GM18508 (cell line): ENCODE results near the gene LRRC51.

Experiments
- ATAC-seq: cut with Tn5 transposase; IDR thresholded peaks from one replicate; pipeline ENCODE4 v1.9.1; 2021; ENCODE audit warnings: moderate number of reproducible peaks; ENCODE audit not compliant: insufficient read depth, unreplicated experiment

LRRC51 gene

DNA sequence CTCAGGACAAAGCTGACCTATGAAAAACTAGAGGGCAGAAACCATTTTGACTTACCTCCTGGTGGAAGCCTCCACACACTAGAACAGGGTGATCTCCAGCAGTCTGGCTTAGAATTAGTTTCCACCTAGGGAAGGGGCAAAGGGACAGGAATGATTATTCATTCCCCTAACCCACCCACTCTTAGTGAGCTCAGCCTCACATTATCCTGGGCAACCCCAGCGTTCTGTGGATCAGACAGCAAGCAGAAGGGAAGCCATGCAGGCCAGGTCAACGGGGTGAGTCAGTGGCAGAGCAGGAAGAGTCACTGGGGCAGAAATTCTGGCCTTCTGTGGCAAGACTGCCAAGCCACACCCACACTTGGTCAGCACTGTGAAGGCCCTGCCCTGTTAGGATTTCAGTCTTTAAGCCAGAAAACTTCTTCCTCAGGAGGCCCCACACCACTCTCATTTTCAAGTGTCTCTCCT is 10.8 kb upstream of the LRRC51 start:
- no peak for ATAC-seq

DNA sequence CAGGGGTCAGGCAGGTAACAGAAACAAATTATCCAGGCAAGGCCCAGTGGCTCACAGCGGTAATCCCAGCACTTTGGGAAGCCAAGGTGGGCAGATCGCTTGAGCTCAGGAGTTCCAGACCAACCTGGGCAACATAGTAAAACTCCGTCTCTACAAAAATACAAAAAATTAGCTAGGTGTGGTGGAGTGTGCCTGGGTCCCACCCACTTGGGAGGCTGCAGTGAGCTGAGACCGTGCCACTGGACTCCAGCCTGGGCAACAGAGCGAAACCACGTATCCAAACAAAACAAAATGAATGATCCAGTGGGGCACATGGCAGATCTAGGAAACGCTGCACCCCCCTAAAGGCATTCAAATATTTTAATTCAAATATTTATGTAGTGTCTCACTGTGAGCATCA is 10.2 kb upstream of the LRRC51 start:
- ATAC-seq: no peak

DNA sequence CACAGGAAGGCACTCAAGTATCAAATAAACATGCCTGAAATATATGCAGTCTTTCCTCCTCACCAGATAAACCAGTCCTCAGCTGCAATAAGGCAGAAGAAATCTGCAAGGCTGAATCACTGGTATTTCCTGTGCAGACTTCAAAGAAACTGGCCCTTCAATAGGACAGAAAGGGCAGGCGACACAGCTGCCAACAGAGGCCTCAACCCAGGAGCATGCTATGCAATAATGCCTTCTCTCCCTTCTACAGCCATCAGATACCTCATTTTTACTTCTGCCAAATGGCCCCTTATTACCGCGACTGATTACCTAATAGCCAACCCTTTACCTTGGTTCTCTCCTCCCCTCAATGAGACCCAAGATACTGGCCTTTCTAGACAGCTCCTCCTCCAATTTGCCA is 8.3 kb upstream of the LRRC51 start:
- no peak for ATAC-seq

DNA sequence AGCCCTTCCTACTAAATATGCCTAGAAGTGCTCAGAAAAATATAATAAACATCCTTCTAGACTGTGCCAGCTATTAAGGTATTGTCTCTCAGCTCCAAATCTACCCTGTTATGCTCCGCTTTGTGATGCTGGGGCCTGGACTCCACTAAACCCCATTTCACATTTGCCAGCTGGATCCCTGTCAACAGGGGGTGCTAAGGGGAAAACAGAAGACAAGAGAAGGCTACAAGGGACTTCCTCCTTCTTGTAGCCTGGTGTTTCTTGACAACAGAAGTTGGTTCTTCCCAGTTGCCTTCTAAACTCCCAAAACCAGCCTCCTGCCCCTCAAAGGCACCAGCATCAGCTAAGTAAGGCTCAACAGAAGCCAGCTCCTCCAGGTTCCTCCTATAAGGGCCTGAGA is 5.5 kb upstream of the LRRC51 start:
- no peak for ATAC-seq

DNA sequence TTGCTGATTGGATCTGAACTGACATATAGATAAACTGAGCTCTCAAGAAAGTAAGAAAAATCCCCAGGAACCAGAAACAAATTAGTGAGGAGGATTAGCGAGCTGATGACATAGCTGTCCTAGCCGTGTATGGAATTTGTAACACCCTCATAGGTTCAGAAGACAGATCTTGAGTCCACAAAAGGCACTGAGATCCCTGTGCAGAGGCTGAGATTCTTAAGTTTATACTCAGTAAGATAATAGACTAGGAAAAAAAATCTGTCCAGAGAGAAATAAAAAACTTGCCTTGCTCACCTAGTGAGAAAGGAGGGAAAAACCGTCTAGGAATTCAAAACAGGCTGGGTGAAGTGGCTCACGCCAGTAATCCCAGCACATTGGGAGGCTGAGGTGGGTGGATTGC is 4.9 kb upstream of the LRRC51 start:
- no peak for ATAC-seq

DNA sequence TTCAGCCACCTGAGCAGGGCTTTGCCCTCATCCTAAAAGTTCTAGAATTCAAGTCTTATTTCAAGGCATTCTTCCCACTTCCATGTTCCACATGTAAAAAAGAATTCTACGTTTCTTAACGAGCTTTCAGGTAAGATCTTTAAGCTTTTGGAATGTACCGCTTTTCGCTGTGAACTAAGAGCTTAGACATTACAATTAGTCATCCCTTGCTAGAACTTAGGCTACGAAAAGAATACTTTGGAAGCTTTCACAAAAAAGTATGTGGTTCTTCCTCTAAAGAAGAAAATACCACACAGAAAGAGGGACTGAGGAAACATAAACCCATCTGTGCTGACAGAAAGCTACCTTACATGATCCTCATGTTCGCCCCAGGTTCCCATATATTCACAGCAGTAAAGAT is 2.2 kb upstream of the LRRC51 start:
- no peak for ATAC-seq

DNA sequence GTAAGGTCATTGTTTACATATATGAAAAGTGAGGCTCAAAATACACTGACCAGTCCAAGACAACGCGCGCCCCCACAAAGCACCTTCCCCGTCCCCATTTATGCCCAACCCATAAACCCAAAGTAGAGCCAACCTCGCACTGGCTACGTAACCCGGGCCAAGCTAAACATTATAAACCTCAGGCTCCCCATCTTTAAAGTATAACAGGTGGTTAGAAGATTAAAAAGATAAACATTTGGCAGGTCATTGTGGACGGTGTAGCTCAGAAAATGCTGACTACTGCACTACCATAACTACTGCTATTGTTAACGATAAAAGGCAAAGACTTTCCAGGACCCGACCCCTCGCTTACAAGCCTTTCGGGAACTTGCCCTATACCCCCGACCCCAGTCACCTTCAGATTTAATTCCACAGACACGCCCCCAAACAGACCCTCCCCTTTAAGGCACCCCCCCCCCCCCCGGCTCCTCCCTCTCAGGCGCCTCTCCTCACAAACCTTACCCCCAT is 778 bp upstream of the LRRC51 start:
- ATAC-seq: no peak

DNA sequence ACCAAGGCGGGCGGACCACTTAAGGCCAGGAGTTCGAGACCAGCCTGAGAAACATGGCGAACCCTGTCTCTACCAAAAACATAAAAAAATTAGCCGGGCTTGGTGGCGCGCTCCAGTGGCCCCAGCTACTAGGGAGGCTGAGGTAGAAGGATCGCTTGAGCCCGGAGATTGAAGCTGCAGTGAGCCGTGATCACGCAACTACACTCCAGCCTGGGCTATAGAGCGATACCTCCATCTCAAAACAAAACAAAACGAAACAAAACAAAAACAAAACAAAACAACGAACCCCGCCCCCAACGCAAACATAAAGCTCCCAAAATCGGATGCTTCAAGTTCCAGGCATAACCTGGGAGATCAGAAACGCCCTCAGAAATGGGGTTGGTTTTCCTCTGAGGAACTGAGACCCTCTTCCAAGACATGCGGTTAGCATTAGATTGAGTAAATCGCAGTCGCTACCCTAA is 564 bp downstream of the LRRC51 start:
- ATAC-seq: no peak

DNA sequence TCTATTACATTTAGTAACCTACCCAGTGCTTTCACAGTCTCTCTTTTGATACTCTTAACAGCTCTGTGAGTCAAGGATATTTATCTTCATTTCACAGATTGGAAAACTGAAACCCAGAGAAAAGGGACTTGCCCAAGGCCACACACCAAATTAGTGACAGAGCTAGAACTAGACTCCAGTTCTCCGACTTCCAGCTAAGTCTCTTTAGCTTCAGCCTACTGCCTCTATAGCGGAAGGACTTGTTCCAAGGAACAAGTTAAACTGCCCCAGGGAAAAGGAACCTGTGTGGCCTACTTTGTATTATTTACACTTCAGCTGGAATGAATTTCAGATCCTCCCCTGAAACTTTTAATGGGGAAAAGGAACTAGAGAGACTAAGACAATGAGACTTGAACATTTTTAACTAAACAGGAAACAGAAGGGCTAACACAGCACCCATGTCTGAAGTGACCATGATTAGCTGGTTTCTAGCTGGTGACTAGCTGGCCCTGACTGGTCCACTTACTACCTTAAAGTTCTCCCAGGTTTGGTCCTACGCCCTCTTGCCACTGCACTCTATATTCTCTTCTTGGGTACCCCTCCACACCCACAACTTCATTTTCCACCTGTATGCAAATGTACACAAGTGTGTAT is 1.3 kb downstream of the LRRC51 start:
- ATAC-seq: no peak

DNA sequence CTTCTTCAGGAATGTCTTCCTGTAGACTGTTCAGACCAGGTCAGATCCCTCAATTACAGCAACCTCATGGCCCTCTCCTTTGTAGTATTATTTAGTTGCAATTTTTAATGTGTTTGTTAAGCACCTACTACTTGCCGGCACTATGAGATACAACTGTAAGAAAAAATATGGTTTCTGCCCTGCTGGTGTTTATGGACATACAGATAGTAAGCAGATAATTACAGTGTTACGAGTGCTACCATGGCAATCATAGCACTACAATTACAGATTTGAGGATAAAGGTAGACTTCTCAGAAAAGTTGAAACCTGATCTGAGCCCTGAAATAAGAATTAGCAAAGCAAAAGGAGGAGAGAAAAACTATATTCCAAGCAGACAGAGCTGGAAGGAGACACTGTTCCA is 2.8 kb downstream of the LRRC51 start:
- ATAC-seq: no peak

DNA sequence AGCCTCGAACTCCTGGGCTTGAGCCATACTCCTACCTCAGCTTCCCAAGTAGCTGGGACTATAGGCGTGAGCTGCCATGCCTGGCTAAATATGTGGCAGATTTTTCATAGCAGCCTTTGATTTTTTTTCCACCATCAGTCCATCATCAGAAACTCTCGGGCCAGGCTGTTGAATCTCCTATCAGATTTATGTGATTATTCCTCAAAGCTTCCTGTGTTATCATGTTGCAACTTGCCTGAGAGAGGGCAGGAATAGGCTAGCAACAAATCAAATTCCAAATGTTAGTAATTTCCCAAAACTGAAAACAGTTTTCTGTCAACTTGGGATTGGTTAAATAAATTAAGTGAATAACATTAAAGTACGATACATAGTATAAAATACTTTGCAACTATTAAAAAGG is 3.4 kb downstream of the LRRC51 start:
- ATAC-seq: no peak

DNA sequence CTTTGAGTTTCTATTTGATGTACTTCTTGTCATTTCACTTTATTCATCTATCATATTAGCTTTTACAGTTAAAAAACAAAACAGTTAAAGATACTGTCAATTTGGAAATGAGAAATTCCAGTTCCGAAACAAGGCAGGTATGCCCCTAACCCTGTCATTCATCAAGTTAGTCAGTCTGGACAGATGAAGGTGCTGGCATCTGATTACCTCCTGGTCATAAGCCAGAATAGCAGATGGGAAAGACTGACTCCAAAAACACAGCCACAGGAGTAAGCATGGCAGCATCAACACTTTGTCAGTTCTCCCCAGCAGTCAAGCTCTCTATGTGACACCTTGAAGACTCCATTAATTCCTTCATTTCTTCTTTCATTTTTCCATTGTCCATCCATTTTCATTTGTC is 4.3 kb downstream of the LRRC51 start:
- ATAC-seq: no peak

DNA sequence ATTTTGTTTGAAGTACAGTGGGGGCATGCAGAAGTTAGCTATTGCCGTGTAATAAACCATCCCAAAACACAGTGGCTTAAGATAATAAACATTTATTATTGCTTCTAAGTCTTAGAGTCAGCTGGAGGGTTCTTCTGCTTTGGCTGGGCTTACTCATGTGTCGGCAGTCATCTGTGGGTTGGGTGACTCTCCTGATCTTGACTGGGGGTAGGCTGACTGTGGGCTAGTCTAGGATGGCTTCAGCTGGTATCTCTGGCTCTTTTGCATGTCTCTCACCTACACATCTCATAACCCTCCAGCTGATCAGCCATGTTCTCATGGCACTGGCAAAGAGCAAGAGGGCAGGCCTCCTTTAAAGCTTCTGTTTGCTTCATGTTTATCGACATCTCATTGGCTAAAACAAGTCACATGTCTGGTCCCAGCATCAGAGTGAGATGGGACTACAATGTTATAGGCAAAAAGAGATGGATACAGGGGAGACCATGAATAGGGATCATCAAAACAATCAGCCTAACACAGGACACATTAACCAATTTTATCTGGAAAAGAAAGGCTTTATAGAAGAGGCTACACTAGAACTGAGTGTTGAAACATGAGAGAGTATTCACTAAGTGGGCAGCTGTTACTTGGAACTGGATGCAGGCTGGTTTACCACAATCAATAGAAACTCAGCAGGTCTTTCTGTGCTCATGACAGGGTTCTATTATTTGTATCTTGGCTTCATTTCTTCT is 5.1 kb downstream of the LRRC51 start:
- no peak for ATAC-seq

DNA sequence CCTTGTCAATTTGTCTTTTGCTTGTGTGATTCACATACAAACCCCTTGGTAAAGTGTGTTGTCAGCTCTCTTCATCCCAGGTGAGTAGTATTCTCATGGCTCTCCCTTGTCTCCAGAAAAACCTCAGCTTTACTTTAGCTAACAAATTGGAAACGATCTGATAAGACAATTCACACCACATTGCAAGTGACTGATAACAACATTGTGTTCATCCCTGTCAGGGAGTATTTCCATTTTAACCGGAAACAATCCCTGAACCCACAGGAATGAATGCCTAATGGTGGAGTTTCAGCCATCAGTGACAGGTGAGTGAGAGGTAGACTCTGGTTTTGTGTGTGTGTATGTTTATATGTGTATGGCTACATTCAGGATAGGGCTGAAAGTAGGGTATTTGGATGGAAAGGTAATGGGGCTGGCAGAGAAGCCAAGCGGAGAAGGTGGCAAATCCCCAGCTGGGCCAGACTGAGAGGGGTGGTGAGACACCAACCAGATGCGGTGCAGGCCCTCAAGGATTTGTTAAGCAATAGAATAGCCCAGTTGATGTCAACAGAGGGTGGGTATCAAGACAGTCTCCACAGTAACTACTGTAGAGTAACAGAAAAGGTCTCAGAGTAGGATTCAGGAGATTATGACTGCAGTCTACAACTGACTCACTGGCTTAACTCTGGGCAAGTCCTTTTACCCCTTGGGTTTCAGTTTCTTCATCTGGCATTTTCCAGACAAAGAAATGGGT is 7.6 kb downstream of the LRRC51 start:
- ATAC-seq: no peak

DNA sequence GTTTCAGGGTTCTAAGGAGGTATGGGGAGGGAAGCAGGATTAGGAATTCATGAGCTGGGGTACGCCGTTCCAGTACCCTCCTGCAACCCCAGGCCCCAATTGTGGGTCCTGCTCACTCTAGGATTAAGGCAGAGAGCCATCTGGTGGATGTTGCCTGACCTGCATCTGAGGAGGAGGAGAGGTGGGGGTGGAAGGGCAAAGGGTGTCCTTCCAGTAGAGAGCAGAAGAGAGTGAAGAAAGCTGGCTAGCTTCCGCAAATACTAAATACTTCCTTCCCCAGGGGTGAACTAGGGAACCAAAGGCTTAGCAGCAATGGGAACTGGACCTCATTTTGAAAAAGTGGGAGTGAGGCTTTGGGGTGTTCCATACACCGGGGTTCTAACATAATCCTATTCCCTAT is 10.6 kb downstream of the LRRC51 start:
- no peak for ATAC-seq

DNA sequence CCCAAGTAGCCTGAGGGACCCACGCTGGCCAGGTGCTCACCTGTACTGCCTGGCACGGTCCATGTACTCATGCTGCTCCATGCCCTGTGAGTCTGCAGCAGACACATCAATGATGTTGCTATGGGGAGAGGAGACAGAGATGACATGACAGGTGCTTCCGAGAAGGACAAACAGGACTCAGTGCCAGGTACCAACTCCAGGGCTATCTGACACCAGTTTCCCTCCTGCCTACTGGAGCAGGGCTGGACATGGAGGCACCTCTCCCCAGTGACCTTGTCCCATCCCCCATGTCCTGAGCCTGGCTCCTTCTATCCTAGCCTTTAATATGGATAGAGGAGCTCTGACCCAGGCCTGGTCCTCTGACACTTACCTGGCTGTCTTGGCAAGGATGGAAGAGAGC is 18.1 kb downstream of the LRRC51 start:
- ATAC-seq: no peak

DNA sequence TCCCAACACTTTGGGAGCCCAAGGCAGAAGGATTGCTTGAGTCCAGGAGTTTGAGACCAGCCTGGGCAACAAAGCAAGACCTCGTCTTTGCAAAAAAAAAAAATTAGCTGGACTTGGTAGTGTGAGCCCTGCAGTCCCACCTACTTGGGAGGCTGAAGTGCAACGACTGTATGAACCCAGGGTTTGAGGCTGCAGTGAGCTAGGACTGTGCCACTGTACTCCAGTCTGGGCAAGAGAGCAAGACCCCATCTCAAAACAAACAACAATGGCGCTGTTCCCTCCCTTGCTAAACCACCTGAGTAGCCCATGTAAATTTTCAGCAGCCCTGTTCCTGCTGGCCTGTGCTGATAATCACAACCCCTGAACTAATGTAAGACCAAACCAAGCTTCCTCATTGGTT is 19.4 kb downstream of the LRRC51 start:
- ATAC-seq: no peak

DNA sequence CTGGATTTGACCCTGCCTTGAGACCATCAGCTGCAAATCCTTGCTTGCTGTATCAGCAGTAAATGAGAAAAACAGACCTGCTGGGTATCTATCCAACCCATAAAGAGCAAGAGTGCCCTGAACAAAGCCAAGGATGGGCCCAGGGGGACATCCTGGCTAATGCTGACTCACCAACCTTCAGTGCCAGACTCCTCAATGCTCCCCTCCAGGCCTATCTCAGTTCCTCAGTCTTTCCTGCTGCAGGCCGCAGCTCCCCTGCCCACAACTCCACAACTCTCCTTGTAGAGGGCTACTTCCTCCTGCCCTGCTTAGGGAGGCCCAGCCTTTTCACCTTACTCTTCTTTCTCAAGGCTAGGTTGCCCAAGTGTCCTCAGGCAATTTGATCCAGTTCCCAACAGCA is 19.8 kb downstream of the LRRC51 start:
- ATAC-seq: no peak

DNA sequence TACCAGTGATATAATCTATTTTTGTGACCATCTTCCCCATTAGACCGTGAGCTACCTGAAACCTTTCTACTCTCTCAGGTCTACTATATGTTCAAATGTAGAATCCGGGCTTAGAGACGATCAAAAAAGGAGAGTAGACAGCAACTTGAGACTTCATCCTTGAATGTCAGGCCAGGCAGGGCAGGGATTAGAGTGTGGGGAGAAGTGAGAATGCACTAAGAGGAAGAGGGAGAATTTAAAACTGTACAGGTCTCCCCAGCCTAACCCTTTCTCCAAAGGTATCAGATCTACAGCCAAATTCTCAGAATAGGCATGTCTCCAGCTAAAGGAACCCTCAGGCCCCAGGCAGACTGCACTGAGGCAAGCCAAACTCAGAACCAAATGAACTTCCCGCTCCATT is 21.5 kb downstream of the LRRC51 start:
- no peak for ATAC-seq

DNA sequence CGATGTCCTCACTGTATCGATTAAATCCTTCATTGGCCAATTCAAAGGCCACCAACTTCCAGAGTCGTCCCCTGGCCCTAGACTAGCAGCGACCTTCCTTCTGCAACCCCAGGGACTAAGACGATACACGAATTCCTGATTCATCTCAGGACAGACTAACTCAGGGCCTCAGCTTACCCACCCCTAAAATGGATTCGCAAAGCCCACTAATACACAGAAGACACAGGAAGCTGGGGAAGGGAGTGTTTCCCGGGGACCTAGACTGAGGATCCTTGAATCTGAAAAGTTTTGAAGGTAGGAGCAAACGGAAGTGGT is 21.9 kb downstream of the LRRC51 start:
- no peak for ATAC-seq

DNA sequence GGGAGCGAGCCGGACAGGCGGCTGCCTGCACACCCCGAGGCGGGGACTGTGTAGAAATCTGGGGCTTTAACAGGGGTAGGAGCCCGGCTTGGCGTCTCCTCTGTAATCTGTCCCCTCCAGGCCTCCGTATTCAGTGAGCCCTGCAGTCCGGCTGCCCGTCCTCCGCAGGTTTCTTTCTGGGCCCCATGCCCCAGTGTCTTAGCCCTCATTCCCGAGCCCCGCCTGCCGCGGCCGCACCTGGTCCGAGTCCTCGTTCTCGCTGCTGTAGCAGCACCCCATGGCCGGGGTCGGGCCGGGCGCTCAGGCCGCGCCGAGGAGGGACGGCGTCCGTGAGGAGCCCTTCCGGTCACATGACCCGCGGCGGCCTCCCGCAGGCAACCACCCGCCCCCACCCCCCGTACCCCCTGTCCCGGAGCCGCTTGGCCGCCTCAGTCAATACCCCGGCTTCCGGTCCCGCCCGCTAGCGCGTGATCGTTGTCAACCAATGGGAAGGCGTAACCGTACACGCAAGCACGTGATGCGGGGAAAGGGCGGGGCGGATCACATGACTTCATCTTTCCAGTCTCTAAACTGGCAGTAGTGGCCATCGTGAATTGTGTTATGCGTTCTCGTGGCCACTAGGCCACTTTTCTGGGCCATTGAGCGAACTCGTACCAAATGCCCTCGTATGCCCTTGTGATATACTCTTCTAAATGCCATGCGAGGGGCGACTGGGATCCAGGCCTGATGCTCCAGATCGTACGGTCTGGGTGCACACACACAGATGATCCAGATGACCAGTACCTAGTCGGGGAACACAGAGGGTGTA is 22.5 kb downstream of the LRRC51 start, which contains the start of gene LAMTOR1:
Gene LAMTOR1, minus strand, starts transcription at position 352 of the 808 bp plus-strand sequence. Its CDS starts 73 bp downstream, at position 279.
- no peak for ATAC-seq
